SW480 (cell line): ENCODE data around the gene RANBP9.

Experiments
- DNase-seq: peaks from one replicate; pipeline ENCODE4 v3.0.0-alpha.2; 2016; ENCODE audit warnings: low spot score

RANBP9 gene

GRCh38 chr6:13678255-13678983 is 33.2 kb downstream of the RANBP9 start:
- no peak for DNase-seq

DNA sequence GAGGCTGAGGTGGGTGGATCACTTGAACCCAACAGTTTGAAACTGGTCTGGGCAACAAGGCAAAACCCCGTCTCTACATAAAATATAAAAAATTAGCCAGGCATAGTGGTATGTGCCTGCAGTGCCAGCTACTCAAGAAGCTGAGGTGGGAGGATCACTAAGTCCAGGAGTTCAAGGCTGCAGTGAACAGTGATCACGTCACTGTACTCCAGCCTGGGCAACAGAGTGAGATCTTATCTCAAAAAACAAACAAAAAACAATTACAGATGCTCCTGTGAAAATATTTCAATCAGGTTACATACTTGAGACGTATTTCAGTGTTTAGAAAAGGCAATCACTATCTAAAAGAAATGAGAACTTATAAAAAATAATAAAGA is 33.8 kb downstream of the RANBP9 start:
- DNase-seq, result no peak

- no peak for DNase-seq
Measured at GRCh38 chr6:13676551-13677156, 35.0 kb downstream of the RANBP9 start.

- no peak for DNase-seq
Measured at GRCh38 chr6:13674533-13675190, 37.0 kb downstream of the RANBP9 start.

GRCh38 chr6:13673825-13674444 is 37.7 kb downstream of the RANBP9 start:
- no peak for DNase-seq

DNA sequence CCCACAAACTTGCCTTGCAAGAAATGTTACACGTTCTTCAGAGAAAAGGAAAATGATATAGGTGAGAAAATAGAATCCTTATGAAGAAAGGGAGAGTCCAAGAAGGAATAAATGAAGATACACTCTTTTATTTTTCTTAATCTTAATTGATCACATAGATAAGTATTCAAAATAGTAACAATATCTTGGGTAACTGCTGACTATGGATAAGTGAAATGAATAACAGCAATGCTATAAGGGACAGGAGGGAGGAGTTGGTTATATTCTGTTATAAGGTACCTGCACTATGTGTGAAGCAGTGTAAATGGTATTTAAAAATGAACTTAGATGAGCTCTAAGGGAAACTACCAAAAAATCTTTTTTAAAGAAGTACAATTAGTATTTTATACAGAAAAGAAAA is 38.3 kb downstream of the RANBP9 start:
- no peak for DNase-seq

DNA sequence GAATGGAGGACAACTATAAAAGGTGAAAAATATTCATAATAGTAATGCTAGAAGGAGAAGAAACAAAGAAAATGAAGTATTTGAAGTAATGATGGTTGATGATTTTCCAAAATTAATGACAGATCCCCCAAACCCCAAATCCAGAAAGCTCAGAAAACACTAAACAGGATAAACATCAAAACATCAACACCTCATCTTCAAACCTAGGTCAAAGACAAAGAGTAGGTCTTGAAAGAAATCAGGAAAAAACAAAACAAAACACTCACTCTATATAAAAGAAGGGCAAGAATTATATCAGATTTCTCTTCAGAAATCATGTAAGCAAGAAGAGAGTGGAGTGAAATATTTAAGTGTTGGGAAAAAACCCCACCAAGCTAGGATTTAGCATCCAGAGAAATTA is 38.7 kb downstream of the RANBP9 start:
- no peak for DNase-seq

GRCh38 chr6:13671548-13672127 is 40.0 kb downstream of the RANBP9 start:
- no peak for DNase-seq

- no peak for DNase-seq
Measured at GRCh38 chr6:13669476-13669875, 42.2 kb downstream of the RANBP9 start.

DNA sequence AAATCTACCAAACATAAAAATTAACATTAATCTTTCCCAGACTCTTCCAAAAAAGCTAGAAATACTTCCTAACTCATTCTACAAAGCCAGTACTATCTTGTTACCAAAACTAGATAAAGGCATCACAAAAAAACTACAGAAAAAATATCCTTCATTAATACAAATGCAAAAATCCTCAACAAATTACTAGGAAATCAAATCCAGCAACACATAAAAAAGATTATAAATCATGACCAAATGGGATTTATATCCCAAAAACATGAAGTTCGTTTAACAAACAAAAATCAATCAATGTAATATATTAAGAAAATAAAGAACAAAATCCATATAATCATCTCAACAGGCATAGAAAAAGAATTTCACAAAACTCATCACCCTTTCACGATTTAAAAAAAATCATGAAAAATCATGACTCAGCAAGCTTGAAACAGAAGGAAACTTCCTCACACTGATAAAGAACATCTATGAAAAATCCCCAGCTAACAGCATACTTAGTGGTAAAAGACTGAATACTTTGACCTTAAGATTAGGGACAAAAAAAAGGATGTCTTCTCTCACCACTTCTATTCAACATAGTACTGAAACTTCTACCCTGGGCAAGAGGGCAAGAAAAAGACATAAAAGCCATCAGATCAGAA is 43.2 kb downstream of the RANBP9 start:
- DNase-seq, result no peak

GRCh38 chr6:13667655-13668054 is 44.0 kb downstream of the RANBP9 start:
- no peak for DNase-seq

DNA sequence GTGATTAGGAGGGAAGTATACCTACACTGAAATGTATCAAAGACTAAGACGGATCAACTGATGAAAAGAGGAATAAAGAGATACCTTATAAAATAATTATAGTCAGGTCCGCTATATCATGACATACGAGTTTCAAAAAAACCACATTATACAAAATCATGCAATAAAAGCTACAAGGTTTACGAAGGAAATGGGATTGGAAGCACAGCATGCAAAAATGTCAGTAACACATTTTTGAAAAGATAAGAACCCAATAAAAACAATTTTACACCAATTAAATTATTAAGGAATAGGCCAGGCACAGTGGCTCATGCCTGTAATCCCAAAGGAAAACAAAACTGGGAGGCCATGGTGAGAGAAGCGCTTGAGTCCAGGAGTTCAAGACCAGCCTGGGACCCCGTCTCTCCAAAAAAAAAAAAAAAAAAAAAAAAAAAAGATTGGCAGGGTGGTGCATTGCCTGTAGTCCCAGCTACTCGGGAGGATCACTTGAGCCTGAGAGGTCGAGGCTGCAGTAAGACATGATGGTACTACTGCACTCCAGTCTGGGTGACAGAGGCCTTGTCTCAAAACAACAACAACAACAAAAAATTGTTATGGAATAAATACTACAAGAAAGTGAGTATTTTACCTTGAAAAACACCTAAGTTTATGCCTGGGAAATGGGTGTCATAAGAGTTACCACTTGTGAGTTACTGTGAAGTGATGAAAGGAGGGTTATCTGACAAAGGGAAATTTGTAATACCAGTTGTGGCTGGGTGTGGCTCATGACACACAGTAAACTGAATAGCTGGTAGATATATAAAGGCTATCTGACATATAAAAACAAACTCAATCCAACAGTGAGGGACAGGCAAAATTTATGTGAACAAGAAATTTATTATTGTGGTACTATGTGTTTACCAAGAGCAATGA is 45.2 kb downstream of the RANBP9 start:
- DNase-seq, result peak; percentile 25

- DNase-seq, result no peak
Measured at GRCh38 chr6:13664703-13665352, 46.8 kb downstream of the RANBP9 start.

DNA sequence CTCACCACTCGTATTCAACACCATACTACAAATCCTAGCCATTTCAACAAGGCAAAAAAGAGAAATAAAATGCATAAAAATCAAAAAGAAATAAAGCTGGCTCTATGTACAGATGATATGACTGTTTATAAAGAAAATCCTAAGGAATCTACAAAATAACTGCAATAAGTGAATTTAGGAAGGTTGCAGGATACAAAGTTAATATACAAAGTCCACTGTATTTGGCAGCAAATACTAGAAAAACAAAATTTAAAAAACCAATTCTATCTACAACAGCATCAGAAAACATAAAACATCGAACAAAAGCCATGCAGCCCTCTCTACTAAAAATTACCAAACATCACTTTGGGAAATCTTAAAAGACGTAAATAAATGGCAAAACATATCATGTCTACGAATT is 47.6 kb downstream of the RANBP9 start:
- DNase-seq, result no peak

- DNase-seq, result no peak
Measured at GRCh38 chr6:13662651-13663334, 48.8 kb downstream of the RANBP9 start.

GRCh38 chr6:13661647-13662046 is 50.0 kb downstream of the RANBP9 start:
- DNase-seq, result no peak

DNA sequence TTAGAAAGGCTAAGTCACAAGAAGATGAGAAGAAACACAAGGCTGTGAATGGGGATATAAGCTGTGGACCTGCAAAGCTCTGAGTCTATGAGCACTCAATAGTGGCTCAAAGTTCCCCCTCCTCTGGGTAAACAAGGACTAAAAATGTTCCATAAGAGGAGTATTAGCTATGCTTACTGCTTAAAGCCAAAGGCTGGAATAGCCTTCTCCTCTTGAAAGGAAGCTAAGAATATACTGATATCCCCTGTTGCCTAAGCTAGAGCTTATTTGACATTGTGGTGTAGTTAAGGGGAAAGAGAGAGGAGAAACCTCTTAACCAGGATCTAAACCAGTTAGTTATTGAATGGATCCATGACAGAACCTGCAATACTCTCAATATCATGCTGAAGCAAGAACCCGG is 50.7 kb downstream of the RANBP9 start:
- no peak for DNase-seq

DNA sequence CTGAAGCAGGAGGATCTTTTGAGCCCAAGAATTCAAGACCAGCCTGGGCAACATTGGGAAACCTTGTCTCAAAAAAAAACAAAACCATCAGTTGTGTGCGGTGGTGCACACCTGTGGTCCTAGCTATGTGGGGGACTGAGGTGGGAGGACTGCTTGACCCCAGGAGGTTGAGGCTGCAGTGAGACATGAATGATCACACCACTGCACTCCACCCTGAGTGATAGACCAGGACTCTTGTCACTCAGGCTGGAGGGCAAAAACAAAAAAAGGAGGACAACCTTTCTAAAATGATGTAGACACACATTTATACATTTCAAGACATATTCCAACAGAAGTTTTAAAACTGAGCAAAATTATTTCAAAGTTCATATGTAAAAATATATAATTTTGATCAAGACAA is 51.4 kb downstream of the RANBP9 start:
- DNase-seq, result no peak

- DNase-seq, result no peak
Measured at GRCh38 chr6:13655700-13656099, 55.9 kb downstream of the RANBP9 start.

- DNase-seq, result no peak
Measured at GRCh38 chr6:13654496-13654895, 57.1 kb downstream of the RANBP9 start.
